ENCODE data around the gene PLAAT4. TPM values are rescaled to one million over a fixed set of nuclear protein-coding genes. Genes with fewer than 3 reads are reported as not detected.

Gene PLAAT4
- total RNA-seq, 1 experiment from 2014 or later = 0.52 TPM

- TF ChIP-seq REST (IDR thresholded peaks at IDR 0.05; ENCODE audit: low read depth) (no peak), RAD21 (IDR thresholded peaks at IDR 0.05; ENCODE audit: low read depth) (no peak), FOSL1 (IDR thresholded peaks at IDR 0.05; ENCODE audit: low read depth) (no peak), EZH2 (IDR thresholded peaks at IDR 0.05) (no peak)
These were observed 19.5 kb upstream of the PLAAT4 start (continued) for GRCh38 chr11:63517156-63517555.

GRCh38 chr11:63518548-63518947, 18.1 kb upstream of the PLAAT4 start:
- ATAC-seq (no peak), DNase-seq (ENCODE audit: low read depth, low spot score) (no peak)
- Histone ChIP-seq H3K27ac (ENCODE audit: low read depth, low read length) (no peak overlapping the region), H3K9me3 (ENCODE audit: control insufficient read depth in 1 of 2, insufficient read depth in 1 of 2, low read depth in 1 of 2, low read length in 2 of 2) (no peaks in the 10 kb centered on the region), H3K36me3 (ENCODE audit: control insufficient read depth in 1 of 2, insufficient read depth in 2 of 2, low read length in 2 of 2) (no peaks in the 10 kb centered on the region), H3K4me2 (ENCODE audit: low read length) (no peak overlapping the region), H3K9me2 (ENCODE audit: insufficient read depth) (no peaks in the 10 kb centered on the region), H3K9ac (ENCODE audit: low read length) (no peak overlapping the region), H3K27me3 (ENCODE audit: insufficient read depth, low read length) (no peaks in the 10 kb centered on the region), H3K4me3 (replicated peaks in 1 of 2; ENCODE audit: low read depth in 1 of 2, low read length in 2 of 2) (no peak overlapping the region), H3K79me2 (ENCODE audit: insufficient read depth, low read length) (no peaks in the 10 kb centered on the region), H2AFZ (ENCODE audit: low read depth, low read length, poor library complexity, severe bottlenecking) (no peak overlapping the region), H4K20me1 (ENCODE audit: insufficient read depth) (no peaks in the 10 kb centered on the region), H3K4me1 (ENCODE audit: control insufficient read depth in 1 of 2, insufficient read depth in 2 of 2, low read length in 2 of 2) (no peaks in the 10 kb centered on the region)
- no TSS peak for BruUV-seq (replicated peaks)
- ChIA-PET RAD21 (ENCODE audit: low non-redundant PET in 1 of 2, low total read pairs in 2 of 2, uncharacterized antibody in 2 of 2, unreplicated experiment in 2 of 2) (no interaction called here), CTCF (no interaction called here), POLR2A (no interaction called here)
- no peak for TF ChIP-seq ELF1 (IDR thresholded peaks at IDR 0.05; ENCODE audit: borderline replicate concordance, low read depth)
- TF ChIP-seq CTCF (IDR thresholded peaks at IDR 0.05 in 2 of 3, conservative IDR thresholded peaks at IDR 0.05 in 1 of 3; ENCODE audit: borderline replicate concordance in 1 of 3, insufficient read depth in 1 of 3, low read depth in 2 of 3, low read length in 2 of 3) = no peak
- no peak for TF ChIP-seq FOSL1 (IDR thresholded peaks at IDR 0.05; ENCODE audit: low read depth)
- TF ChIP-seq SIN3A (IDR thresholded peaks at IDR 0.05; ENCODE audit: low read depth) = no peak
- TF ChIP-seq CBX3 (IDR thresholded peaks at IDR 0.05; ENCODE audit: low read depth) = no peak
- TF ChIP-seq ZNF274 (IDR thresholded peaks at IDR 0.05; ENCODE audit: low read depth, low read length) = no peak
- intact Hi-C loops (cut with micrococcal nuclease) = no loop called here
